Measurements from ENCODE around the gene PALD1. TPM values are rescaled to one million over a fixed set of nuclear protein-coding genes. Genes with fewer than 3 reads are reported as not detected.

PALD1 gene
- polyA plus RNA-seq (ENCODE audit: insufficient read length in 10 of 10): 10 to 100 TPM; 10.7 to 16.3 (median 14.4) TPM
- long read RNA-seq, donor 1, full-length matches to known transcripts: 1 of 1 reads
- long read RNA-seq, donor 1, partial matches to known transcripts: 0 of 1 reads
- long read RNA-seq, donor 1, other reads (novel, unspliced or antisense): 0 of 1 reads
- long read RNA-seq, donor 2, partial matches to known transcripts: 8 of 8 reads
- long read RNA-seq, donor 2, other reads (novel, unspliced or antisense): 0 of 8 reads
- long read RNA-seq, donor 3: 0 reads
- long read RNA-seq, donor 4, partial matches to known transcripts: 5 of 5 reads
- long read RNA-seq, donor 4, other reads (novel, unspliced or antisense): 0 of 5 reads
- long read RNA-seq, donor 5, partial matches to known transcripts: 6 of 6 reads
- long read RNA-seq, donor 5, other reads (novel, unspliced or antisense): 0 of 6 reads
- long read RNA-seq, donor 6, full-length matches to known transcripts: 2 of 12 reads
- long read RNA-seq, donor 6, partial matches to known transcripts: 10 of 12 reads
- long read RNA-seq, donor 6, other reads (novel, unspliced or antisense): 0 of 12 reads
- long read RNA-seq, donor 7, full-length matches to known transcripts: 1 of 1 reads
- long read RNA-seq, donor 7, partial matches to known transcripts: 0 of 1 reads
- long read RNA-seq, donor 7, other reads (novel, unspliced or antisense): 0 of 1 reads
- long read RNA-seq, donor 8: 0 reads
- long read RNA-seq, donor 9: 0 reads

GRCh38 chr10:70478191-70479164, at the start of gene PALD1:
Gene PALD1, plus strand, starts transcription at chr10:70478767. Its CDS starts 47,185 bp downstream, at chr10:70525952.
- peak; percentile 49 to 95 (median 81) for DNase-seq

GRCh38 chr10:70430493-70431445, 47.8 kb upstream of the PALD1 start:
- peak; percentile 55 to 79 (median 61) for DNase-seq

- peak in 1 of 3 donors; percentile 52 for DNase-seq
These were observed 46.5 kb upstream of the PALD1 start for GRCh38 chr10:70432101-70432500.

- no peak for DNase-seq
These were observed 45.9 kb upstream of the PALD1 start for GRCh38 chr10:70432561-70433263.

- no peak for DNase-seq
These were observed 44.8 kb upstream of the PALD1 start for GRCh38 chr10:70433581-70434280.

- DNase-seq: no peak
These were observed 43.1 kb upstream of the PALD1 start for GRCh38 chr10:70435241-70436085.

GRCh38 chr10:70437721-70438120, 40.8 kb upstream of the PALD1 start:
- DNase-seq: no peak

GRCh38 chr10:70440296-70441160, 38.0 kb upstream of the PALD1 start:
- no peak for DNase-seq

GRCh38 chr10:70441161-70441894, 37.2 kb upstream of the PALD1 start, which contains the start of gene NODAL:
Gene NODAL, minus strand, starts transcription at chr10:70441681. Its CDS starts 14 bp downstream, at chr10:70441667.
- no peak for DNase-seq

GRCh38 chr10:70441895-70442309, 36.7 kb upstream of the PALD1 start:
- DNase-seq: no peak

GRCh38 chr10:70442332-70442988, 36.1 kb upstream of the PALD1 start:
- no peak for DNase-seq

GRCh38 chr10:70444744-70445143, 33.8 kb upstream of the PALD1 start:
- DNase-seq: no peak

GRCh38 chr10:70445718-70446657, 32.6 kb upstream of the PALD1 start:
- peak; percentile 68 to 80 (median 74) for DNase-seq

GRCh38 chr10:70448236-70448635, 30.3 kb upstream of the PALD1 start:
- DNase-seq: no peak

GRCh38 chr10:70455213-70455630, 23.3 kb upstream of the PALD1 start:
- DNase-seq: no peak

Data from muscle of back (tissue), 13 donors.